Fibroblast of mammary gland (primary cell): Measurements from ENCODE around the gene PLEKHG5.

Experiments
- DNase-seq: peaks from one replicate; pipeline ENCODE4 v3.0.0-alpha.2; 2010; ENCODE audit warnings: low read depth
- H3K4me3 ChIP-seq: 2 replicates; pipeline ENCODE4 v1.5.1; 2011; ENCODE audit warnings: low read depth, mild to moderate bottlenecking, low read length, moderate library complexity; ENCODE audit not compliant: control insufficient read depth
- TF ChIP-seq, protein P1 (sequence below): conservative IDR thresholded peaks from 2 replicates; pipeline ENCODE4 v1.5.1; 2011; ENCODE audit warnings: low read depth, low read length, inconsistent platforms; ENCODE audit not compliant: control insufficient read depth, insufficient read depth

The PLEKHG5 gene

DNA sequence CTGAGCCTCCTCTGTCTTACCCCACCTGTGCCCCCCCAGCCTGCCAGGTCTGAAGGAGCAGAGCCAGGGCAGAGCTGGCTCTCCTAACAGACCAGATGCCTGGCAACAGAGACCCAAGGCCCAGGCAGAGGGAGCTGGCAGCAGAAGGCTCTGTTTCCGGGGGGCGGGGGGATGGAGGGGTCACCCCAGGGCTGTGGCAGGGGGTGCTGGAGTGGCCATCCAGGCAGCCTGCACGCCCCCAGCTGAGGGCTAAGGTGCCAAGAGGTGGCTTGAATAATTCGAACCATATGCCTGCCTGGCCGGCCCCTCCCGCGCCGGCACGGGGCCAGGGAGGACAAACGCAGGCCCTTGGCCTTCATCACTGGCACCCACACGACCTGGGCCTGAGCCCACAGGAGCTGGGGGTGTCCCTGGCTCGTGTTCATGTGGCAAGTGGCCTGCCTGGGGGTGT is 16.0 kb upstream of the PLEKHG5 start:
- H3K4me3 ChIP-seq: no peak overlapping the region
- TF ChIP-seq, protein P1, sequence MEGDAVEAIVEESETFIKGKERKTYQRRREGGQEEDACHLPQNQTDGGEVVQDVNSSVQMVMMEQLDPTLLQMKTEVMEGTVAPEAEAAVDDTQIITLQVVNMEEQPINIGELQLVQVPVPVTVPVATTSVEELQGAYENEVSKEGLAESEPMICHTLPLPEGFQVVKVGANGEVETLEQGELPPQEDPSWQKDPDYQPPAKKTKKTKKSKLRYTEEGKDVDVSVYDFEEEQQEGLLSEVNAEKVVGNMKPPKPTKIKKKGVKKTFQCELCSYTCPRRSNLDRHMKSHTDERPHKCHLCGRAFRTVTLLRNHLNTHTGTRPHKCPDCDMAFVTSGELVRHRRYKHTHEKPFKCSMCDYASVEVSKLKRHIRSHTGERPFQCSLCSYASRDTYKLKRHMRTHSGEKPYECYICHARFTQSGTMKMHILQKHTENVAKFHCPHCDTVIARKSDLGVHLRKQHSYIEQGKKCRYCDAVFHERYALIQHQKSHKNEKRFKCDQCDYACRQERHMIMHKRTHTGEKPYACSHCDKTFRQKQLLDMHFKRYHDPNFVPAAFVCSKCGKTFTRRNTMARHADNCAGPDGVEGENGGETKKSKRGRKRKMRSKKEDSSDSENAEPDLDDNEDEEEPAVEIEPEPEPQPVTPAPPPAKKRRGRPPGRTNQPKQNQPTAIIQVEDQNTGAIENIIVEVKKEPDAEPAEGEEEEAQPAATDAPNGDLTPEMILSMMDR: no peak
- no peak for DNase-seq

DNA sequence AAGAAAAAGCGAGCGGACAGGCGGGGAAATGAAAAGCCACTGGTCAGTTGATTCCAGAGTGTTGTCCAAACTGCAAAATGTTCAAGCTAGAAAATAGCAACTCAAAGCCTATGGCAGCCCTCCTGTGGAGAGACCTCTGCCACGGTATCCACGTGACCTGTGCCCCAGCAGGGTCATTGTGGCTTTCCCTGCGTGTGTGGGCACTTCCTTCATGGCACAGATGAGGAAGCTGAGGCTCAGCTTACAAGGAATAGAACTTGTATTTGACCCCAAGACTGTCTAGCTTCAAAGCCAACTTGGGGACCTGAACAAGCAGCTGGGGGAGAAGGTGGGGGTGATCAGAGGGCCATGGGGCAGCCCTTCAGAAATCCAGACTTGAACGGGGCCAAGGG is 15.6 kb upstream of the PLEKHG5 start:
- no peak for DNase-seq
- TF ChIP-seq, protein P1: no peak
- H3K4me3 ChIP-seq: no peak overlapping the region

DNA sequence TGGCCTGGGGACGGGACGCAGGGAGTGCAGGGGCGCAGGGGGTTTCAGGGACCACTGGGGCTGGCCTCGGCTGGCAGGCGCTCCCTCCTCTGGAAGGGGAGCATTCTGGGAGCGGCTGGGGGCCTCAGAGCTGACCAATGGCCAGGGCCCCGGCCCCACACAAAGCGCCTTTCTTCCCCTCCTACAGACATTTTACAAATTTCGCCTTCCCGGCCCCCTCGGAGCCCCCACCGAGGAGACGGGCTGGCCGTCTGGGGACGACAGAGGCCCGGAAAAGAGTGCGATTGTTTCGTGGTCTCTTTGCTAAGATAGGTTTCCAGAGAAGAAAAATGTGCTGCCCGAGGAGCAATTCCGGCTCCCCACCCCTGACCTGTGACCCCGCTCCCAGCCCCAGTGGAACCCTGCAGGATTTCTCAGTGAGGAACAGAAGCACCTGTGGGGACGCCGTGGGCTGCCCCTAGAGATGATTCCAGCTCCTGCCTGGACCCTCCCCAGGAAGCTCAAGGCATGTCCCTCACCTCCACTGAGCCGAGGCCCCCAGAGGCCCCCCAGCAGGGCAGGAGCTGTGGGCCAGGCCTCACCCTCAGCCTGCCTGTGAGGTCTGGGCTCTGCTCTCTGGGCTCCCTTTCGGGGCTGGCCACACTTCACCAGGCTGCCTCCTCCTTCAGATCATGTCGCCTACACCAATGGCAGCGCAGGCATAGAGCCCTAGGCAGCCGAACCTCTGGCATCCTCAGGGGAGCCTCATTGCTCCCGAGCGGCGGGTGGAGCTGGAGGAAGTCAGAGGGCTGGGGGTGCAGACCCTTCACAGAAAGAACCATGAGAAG is 15.0 kb upstream of the PLEKHG5 start:
- H3K4me3 ChIP-seq: no peak overlapping the region
- no peak for DNase-seq
- TF ChIP-seq, protein P1: no peak

DNA sequence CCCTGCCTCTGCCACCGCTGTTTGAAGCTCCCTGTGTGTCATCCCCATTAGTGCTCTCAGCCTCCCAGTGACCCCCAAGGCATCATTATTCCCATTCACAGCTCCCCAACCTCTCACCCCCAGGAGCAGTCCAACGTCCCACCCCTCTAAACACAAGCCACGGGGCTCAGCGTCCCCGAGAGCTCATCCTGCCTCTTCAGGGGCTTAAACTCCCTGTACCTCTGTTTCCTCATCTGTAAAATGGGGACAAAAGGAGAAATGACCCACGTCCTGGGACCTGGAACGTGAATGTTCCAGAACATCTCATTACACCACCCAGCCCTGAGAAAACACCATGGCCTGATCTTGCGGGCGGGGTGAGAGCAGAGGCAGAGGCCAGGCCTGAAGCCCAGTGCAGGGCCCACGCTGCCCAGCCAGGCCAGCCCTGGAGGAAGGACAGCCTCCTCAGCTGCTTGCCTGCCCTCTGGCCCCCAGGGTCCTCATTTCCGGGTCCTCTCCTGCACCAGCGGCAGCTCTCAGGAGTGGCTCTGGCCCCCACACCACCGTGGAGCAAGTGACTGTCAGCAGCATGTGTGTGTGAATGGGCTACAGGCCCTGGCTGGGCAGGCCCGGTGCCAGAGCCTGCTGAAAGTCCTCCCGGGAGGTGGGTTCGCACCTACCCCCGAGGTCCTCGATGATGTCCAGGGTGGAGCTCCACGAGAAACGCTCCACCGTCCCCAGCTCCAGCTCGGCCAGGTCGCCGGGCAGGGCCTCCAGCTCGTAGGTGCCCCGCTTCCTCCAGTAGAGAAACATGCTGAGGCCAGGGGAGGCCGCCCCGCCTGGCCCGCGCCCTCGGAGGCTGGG is 14.1 kb upstream of the PLEKHG5 start:
- TF ChIP-seq, protein P1: no peak
- no peak for DNase-seq
- H3K4me3 ChIP-seq: no peak overlapping the region

DNA sequence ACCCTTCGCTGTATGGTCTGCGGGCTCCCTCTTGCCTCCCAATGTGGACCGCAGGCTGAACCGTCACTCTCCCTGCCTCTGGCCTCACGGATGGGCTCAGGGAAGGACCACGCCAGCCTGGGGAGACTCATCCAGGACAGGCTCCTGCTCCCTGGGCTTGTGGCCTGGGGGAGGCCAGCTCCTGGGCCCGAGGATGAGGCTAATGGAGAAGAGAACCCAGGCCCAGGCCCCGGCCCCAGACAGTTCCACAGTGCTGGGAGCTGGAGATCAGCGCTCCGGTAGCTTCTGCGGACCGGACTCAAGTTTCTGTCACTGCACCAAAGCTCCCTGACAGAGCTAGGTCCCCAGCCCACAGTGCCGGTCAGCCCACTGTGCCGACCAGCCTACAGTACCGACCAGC is 13.4 kb upstream of the PLEKHG5 start:
- no peak overlapping the region for H3K4me3 ChIP-seq
- DNase-seq: no peak
- TF ChIP-seq, protein P1: no peak

DNA sequence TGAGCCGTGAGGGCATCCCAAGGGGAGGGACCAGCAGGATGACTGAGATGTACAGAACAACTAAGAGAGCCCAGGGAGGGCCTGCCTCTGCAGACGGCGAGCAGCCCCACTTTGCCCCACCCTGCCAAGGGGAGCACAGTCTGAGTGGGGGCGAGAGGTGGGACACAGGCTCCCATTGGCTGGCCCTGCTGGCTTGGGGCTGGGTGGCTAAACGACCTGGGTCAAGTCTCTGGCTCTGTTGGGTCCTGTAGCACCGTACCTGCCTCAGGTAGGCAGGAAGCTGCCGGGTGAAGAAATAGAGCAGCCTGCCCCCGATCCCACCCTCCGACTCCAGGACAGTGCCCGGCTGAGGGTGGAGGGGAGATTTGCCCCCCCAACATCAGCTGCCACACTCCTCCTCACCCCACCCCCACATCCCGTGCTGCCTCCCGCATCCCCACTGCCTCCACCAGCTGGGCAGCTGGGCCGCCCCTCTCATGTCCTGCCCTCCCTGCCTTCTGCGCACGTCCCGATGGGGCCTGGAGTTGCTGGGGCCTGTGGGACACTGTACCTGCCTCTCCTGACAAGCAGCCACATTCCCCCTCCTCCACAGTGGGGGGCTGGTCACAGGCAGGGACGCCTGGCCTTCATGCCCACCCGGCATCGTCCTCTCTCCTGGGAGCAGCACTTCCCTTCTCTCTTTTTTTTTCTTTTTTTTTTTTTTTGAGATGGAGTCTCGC is 12.6 kb upstream of the PLEKHG5 start:
- H3K4me3 ChIP-seq: no peak overlapping the region
- TF ChIP-seq, protein P1: no peak
- DNase-seq: no peak
